ENCODE results near the gene LMOD1.
"Not testable (repeated sequence)": the region's sequence is repeated elsewhere in the genome, so short reads cannot be mapped to it uniquely, and the experiment has no call there.

GRCh38 chr1:201940316-201940715 lies 6.0 kb downstream of the LMOD1 start:
- not testable (repeated sequence) for TF ChIP-seq CTCF, POLR2A (IDR thresholded peaks at IDR 0.05)
